NCI-H1092 treated with DMSO at 0.1 percent for 48 hours (cell line): Measurements from ENCODE around the gene TCP11X1.
"Not testable (repeated sequence)": the region's sequence is repeated elsewhere in the genome, so short reads cannot be mapped to it uniquely, and the experiment has no call there.

Source experiments
- DNase-seq: peaks from one replicate; lab custom pipeline; 2025; lab: John Stamatoyannopoulos, UW

The TCP11X1 gene

DNA sequence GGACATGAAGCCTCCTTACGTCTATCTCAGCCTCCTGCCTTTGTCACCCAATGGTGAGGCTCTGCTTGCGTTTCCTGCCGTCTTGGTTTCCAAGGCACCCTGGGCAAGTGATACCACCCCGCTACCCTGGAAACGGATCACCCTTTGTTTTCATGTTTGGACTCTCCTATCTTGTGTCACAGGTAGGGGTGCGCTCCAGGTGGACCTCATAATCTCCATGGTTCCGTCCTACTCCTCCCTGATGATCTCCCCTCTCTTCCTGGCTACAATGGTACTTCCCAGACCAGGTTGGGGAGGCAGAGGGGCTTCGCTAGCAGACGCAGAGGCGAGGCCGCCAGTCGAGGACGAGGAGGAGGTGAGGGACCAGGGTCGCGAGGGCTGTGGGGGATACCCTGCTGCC, at the start of gene TCP11X1:
Gene TCP11X1 (plus strand): TSS at position 316 of the 400 bp plus-strand sequence.
- DNase-seq, result not testable (repeated sequence)

DNA sequence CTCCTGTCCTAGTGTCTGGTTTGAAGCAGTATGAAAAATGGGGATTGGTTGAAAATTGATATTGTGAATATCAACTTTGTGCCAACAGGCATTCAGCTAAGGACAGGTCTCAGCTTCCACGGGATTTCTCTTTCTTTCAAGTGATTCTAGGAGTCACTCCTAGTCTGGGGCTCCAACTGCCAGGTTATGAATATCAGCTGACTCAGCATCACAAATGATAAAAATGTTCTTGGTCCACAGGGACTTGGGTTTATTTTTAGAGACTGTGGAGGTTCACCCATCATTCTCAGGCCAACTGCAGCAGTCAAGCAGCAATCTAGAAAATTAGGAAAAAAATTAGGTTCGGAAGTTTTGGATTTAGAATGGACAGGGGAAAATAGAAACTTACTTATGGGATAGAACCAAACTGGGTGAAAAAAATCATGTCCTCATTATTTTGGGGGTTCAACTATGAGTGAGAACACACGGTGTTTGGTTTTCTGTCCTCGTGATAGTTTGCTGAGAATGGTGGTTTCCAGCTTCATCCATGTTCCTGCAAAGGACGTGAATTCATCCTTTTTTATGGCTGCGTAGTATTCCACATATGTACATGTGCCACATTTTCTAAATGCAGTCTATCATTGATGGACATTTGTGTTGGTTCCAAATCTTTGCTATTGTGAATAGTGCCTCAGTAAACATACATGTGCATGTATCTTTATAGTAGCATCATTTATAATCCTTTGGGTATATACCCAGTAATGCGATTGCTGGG, 29.0 kb upstream of the TCP11X1 start:
- no peak for DNase-seq

DNA sequence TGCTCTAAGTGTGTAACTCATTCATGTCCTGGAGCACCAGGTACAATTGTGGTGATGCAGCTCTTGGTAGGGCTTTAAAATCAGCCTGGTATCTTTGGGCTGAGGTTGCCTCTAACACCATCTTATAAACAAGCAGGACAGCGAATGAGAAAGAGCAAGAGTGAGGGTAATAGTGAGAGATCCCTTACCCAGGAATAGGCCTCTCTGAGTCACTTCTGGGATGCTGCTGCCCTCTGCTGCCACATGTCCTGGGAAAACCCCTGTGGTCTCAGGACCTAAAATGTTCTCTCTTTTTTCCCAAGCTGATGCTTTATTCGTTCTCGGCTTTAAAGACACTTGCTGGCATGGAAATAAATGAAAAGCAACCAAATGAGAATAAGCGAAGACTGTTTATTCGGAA, 7.2 kb upstream of the TCP11X1 start:
- not testable (repeated sequence) for DNase-seq

DNA sequence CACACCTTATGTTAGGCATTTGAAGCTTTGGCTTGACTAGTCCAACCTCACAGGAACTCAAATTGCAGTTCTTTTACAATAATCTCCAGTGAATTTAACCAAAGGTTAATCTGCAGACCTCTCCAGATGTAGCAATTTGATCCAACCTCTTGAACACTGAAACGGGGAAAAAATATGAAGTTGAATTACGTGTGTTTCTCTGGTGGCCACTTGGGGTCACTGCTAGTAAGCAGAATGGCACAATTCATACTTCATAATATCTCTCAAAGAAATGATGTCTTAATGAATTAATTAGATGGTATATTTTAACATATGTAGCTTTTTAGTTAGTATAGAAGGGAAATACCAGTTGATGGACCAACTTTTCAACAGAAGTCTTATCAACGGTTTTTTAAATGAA, 1.4 kb downstream of the TCP11X1 start:
- DNase-seq, result not testable (repeated sequence)

DNA sequence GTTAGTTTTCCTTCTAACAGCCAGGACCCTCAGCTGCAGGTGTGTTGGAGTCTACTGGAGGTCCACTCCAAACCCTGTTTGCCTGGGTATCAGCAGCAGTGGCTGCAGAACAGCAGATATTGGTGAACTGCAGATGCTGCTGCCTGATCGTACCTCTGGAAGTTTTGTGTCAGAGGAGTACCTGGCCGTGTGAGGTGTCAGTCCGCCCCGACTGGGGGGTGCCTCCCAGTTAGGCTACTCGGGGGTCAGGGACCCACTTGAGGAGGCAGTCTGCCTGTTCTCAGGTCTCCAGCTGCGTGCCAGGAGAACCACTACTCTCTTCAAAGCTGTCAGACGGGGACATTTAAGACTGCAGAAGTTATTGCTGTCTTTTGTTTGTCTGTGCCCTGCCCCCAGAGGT, 20.6 kb downstream of the TCP11X1 start:
- DNase-seq, result not testable (repeated sequence)

DNA sequence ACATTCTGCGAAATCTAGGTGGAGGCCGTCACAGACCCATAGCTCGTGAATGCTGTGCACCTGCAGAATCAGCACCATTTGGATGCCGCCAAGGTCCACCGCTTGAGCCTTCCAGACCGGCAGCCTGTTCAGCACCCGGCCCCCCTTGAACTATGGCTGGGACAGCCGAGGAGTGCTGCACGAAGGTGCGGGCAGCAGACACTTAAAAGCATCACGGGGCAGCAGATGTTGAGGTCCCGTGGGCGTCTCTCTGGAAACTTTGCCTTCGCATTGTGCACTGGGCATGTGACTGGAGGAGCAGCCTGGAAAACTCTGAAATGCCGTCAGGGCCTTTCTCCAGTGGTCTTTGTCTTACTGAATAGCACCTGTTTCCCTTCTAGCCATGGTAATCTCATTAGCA, 25.2 kb downstream of the TCP11X1 start:
- not testable (repeated sequence) for DNase-seq

DNA sequence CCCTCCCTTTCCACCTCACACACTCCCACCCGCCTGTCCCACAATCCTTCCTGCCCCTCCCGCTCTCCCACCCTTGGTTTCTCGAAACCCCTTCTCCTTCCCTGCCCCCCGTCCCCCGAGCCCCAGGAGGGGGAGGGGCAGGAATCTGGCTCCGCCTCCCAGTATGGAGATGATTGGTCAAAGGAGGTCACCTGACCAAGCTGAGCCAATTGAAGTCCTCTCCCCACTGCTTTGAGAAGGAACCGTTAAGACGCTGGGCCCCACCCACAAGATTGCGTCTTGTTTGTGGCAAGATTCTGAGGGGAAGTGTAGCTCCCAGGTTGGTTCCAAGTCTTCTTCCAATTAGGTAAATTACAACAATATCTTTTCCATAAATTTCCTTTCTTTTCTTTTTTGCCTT, 31.8 kb downstream of the TCP11X1 start, which contains the start of gene NXF2:
Gene NXF2 (plus strand): TSS at position 275 of the 400 bp plus-strand sequence. CDS start 59,912 bp downstream, outside the sequence.
- not testable (repeated sequence) for DNase-seq

DNA sequence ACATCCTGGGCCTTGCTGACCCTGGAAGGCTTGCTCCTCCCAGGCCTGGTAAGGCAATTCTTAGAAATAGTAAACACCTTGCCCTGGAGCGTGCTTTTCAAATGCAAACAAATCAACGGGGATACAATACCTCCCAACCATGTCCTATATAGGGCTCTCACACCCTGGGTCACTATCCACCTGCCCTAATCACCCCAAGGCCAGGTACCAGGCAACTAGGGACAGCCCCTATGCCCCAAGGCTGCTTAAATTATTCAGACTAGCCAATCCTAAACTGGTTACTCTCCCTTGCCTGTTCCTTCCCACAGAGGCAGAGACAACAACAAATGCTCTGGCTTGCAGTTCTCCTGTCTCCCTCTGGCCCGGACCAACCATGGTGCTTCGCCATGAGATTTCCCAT, 57.1 kb downstream of the TCP11X1 start:
- DNase-seq, result not testable (repeated sequence)
